Endothelial cell (in vitro differentiated cells): ENCODE data around the gene PDE4D. TPM values are rescaled to one million over a fixed set of nuclear protein-coding genes. Genes with fewer than 3 reads are reported as not detected.

Experiments used
- DNase-seq: peaks from one replicate; pipeline ENCODE4 v3.0.0; 2021; ENCODE audit warnings: low spot score
- H3K27ac Mint-ChIP-seq: one replicate; pipeline ENCODE4 v1.8.0; 2021; ENCODE audit warnings: mixed read lengths, inconsistent platforms; ENCODE audit not compliant: unreplicated experiment
- H3K27me3 Mint-ChIP-seq: one replicate; pipeline ENCODE4 v1.8.0; 2021; ENCODE audit warnings: mild to moderate bottlenecking, moderate library complexity, mixed read lengths, inconsistent platforms; ENCODE audit not compliant: unreplicated experiment
- H3K36me3 Mint-ChIP-seq: one replicate; pipeline ENCODE4 v1.8.0; 2021; ENCODE audit warnings: mild to moderate bottlenecking, low read depth, mixed read lengths, inconsistent platforms; ENCODE audit not compliant: unreplicated experiment
- H3K4me1 Mint-ChIP-seq: one replicate; pipeline ENCODE4 v1.8.0; 2021; ENCODE audit warnings: mild to moderate bottlenecking, mixed read lengths, inconsistent platforms; ENCODE audit not compliant: unreplicated experiment
- H3K4me3 Mint-ChIP-seq: one replicate; pipeline ENCODE4 v1.8.0; 2021; ENCODE audit warnings: mild to moderate bottlenecking, mixed read lengths, inconsistent platforms; ENCODE audit not compliant: unreplicated experiment
- H3K9me3 Mint-ChIP-seq: one replicate; pipeline ENCODE4 v1.8.0; 2021; ENCODE audit warnings: mixed read lengths, inconsistent platforms; ENCODE audit not compliant: unreplicated experiment
- CTCF ChIP-seq: fragments of 200-600 bp; sonication (generic); IDR thresholded peaks from one replicate; pipeline ENCODE4 v1.5.0; 2021; ENCODE audit warnings: antibody characterized with exemption; ENCODE audit not compliant: unreplicated experiment
- total RNA-seq: library from RNA; stranded (reverse); fragmentation: NEBNext Ultra II Directional; extraction: Animal tissue kit (Norgen Biotek cat#: 25700); gene quantifications from one replicate; pipeline ENCODE4 v1.2.1, GENCODE V29; 2021; ENCODE audit not compliant: unreplicated experiment

PDE4D gene
- total RNA-seq, 1 donor from 2014 or later, result 9.4 TPM

- Mint-ChIP-seq H3K27ac (no peak overlapping the region), H3K36me3 (no peaks in the 10 kb centered on the region), H3K27me3 (no peaks in the 10 kb centered on the region), H3K4me1 (no peaks in the 10 kb centered on the region), H3K4me3 (no peak overlapping the region), H3K9me3 (no peaks in the 10 kb centered on the region)
- no peak for DNase-seq
- TF ChIP-seq CTCF, result no peak
These were observed 685.1 kb downstream of the PDE4D start for GRCh38 chr5:59208474-59208873.

GRCh38 chr5:59207401-59207800, 686.1 kb downstream of the PDE4D start:
- Mint-ChIP-seq H3K36me3 (no peaks in the 10 kb centered on the region), H3K4me1 (no peaks in the 10 kb centered on the region), H3K4me3 (no peak overlapping the region), H3K27me3 (no peaks in the 10 kb centered on the region), H3K27ac (no peak overlapping the region), H3K9me3 (no peaks in the 10 kb centered on the region)
- TF ChIP-seq CTCF, result no peak
- DNase-seq, result no peak

GRCh38 chr5:59206132-59206581, 687.4 kb downstream of the PDE4D start:
- H3K4me1 Mint-ChIP-seq, result no peaks in the 10 kb centered on the region
- H3K27me3 Mint-ChIP-seq, result no peaks in the 10 kb centered on the region
- DNase-seq, result no peak
- H3K27ac Mint-ChIP-seq, result no peak overlapping the region
- no peak overlapping the region for H3K4me3 Mint-ChIP-seq
- H3K36me3 Mint-ChIP-seq, result no peaks in the 10 kb centered on the region
- TF ChIP-seq CTCF, result no peak
- H3K9me3 Mint-ChIP-seq, result no peaks in the 10 kb centered on the region

GRCh38 chr5:59204114-59204897, 689.2 kb downstream of the PDE4D start:
- no peak for DNase-seq
- no peaks in the 10 kb centered on the region for H3K9me3 Mint-ChIP-seq
- H3K27me3 Mint-ChIP-seq, result no peaks in the 10 kb centered on the region
- H3K4me1 Mint-ChIP-seq, result no peaks in the 10 kb centered on the region
- H3K4me3 Mint-ChIP-seq, result no peak overlapping the region
- no peak overlapping the region for H3K27ac Mint-ChIP-seq
- no peak for TF ChIP-seq CTCF
- H3K36me3 Mint-ChIP-seq, result no peaks in the 10 kb centered on the region

GRCh38 chr5:59199868-59200267, 693.7 kb downstream of the PDE4D start:
- Mint-ChIP-seq H3K4me1 (no peaks in the 10 kb centered on the region), H3K27ac (no peak overlapping the region), H3K4me3 (no peak overlapping the region), H3K27me3 (no peaks in the 10 kb centered on the region), H3K9me3 (no peaks in the 10 kb centered on the region), H3K36me3 (no peaks in the 10 kb centered on the region)
- DNase-seq, result no peak
- TF ChIP-seq CTCF, result no peak
